Subcutaneous abdominal adipose tissue (tissue), 5 donors: ENCODE measurements around the gene IFI6.
"Not testable (repeated sequence)": the region's sequence is repeated elsewhere in the genome, so short reads cannot be mapped to it uniquely, and the experiment has no call there.

Experiments
- H3K27ac ChIP-seq: one replicate; pipeline ENCODE4 v1.7.0; 2013; ENCODE audit warnings: low read depth, mild to moderate bottlenecking, inconsistent platforms, low read length, moderate library complexity
- H3K27me3 ChIP-seq, 5 donors: one replicate each; pipeline ENCODE4 v1.7.0; 2013; ENCODE audit warnings: low read length in 5 of 5, inconsistent platforms in 1 of 5; ENCODE audit not compliant: control insufficient read depth in 5 of 5, insufficient read depth in 4 of 5
- H3K36me3 ChIP-seq, 5 donors: one replicate each; pipeline ENCODE4 v1.7.0; 2013; ENCODE audit warnings: low read length in 5 of 5; ENCODE audit not compliant: control insufficient read depth in 5 of 5, insufficient read depth in 5 of 5
- H3K4me1 ChIP-seq, 5 donors: one replicate each; pipeline ENCODE4 v1.7.0; 2013; ENCODE audit warnings: low read length in 5 of 5, mild to moderate bottlenecking in 3 of 5, moderate library complexity in 1 of 5; ENCODE audit not compliant: control insufficient read depth in 5 of 5, insufficient read depth in 5 of 5
- H3K4me3 ChIP-seq, 5 donors: one replicate each; pipeline ENCODE4 v1.7.0; 2013; ENCODE audit warnings: low read length in 5 of 5, low read depth in 1 of 5
- H3K9ac ChIP-seq, 5 donors: one replicate each; pipeline ENCODE4 v1.7.0; 2013; ENCODE audit warnings: low read length in 5 of 5, mild to moderate bottlenecking in 4 of 5, moderate library complexity in 3 of 5
- H3K9me3 ChIP-seq, 5 donors: one replicate each; pipeline ENCODE4 v1.7.0; 2013; ENCODE audit warnings: low read length in 5 of 5; ENCODE audit not compliant: control insufficient read depth in 5 of 5
- donor health status: healthy.
- donor health status: healthy.
- donor health status: healthy.
- donor health status: healthy.
- donor health status: healthy.

IFI6 gene

DNA sequence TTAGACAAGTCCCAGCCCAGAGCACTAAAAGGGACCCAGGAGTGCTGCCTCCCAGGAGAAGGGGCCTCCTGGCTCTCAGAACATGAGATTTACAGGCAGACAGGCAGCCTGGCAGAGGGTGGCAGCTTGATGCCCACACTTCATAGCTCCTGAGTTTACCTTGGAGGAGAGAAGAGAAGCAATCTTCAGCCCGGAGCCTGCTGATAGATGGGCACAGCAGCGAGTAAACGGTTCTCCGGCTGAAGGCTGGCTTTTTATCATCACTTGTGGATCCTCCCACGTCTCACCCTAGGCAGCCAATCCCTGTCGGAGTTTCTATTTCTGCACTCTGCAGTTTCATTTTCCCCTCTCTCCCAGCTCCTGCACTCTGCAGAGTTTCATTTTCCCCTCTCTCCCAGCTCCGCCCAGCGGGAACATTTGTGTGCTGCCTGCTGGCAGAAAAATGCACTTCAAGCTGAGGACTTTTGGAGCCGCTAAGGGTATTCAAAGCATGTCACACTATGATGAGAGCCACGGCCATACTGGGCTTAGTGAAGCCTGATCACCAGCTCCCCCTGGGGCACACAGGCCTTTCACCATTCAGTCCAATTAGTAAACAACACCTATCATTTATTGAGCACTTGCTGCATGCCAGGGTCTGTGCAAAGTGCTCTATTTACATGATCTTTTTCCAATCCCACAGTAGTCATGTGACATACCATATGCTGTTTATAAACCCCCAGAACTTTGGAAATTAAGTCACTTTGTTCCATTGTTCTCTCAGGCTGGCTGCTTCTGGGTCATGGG, at the start of gene IFI6:
Gene IFI6 (minus strand): TSS at position 229 of the 786 bp plus-strand sequence. CDS start 2,878 bp downstream, outside the sequence.
- peaks cover 9 to 42% (median 31%) of the 10 kb centered on the region in 5 donors for H3K4me1 ChIP-seq
- H3K36me3 ChIP-seq = peaks cover 0 to 3% (median 0%) of the 10 kb centered on the region in 5 donors
- H3K27ac ChIP-seq = peak within 1 kb of the TSS; percentile 69
- H3K4me3 ChIP-seq = peak within 1 kb of the TSS; percentile 73 to 90 (median 78)
- H3K27me3 ChIP-seq = no peaks in the 10 kb centered on the region
- H3K9ac ChIP-seq = peak within 1 kb of the TSS in 4 of 5 donors; percentile 38 to 78 (median 66)
- no peaks in the 10 kb centered on the region for H3K9me3 ChIP-seq

DNA sequence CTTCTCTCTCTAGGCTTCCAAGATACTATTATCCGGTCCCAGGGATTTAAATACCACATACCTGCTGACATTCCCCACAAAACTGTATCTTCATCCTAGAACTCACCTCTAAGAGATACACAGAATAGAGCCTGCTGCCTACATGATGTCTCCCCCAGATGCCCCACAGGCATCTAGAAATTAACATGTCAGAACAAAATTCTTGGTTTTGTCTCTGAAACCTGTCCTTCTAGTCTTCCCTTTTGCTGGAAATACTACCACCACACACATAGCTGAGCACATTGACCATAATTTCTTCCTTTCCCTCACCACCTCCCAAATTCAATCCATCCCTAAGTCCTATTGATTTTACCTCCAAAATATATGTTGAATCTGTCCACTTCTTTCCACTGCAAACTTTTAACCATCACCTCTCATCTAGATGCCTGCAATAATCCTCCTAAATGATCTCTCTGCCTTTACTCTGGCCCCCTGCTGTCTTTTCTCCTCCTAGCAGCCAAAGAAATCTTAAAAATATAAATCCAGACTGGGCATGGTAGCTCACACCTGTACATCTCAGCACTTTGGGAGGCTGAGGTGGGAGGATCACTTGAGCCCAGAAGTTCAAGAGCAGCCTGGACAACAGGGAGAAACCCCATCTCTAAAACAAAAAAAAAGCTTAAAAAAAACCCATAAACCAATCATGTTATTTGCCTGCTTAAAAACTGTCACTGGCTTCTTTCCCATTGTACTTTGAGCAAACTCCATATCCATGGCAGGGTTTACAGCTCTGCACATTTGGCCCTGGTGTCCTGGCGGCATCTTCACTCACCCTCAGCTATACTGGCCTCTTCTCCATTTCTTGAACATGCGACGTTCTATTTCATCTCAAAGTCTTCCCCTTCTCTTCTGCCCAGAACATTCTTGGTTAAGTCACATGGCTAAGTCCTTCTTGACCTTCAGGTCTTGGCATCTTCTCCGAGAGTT, 47.6 kb upstream of the IFI6 start:
- H3K27ac ChIP-seq = no peak overlapping the region
- no peak overlapping the region for H3K9ac ChIP-seq
- no peak overlapping the region for H3K4me3 ChIP-seq

DNA sequence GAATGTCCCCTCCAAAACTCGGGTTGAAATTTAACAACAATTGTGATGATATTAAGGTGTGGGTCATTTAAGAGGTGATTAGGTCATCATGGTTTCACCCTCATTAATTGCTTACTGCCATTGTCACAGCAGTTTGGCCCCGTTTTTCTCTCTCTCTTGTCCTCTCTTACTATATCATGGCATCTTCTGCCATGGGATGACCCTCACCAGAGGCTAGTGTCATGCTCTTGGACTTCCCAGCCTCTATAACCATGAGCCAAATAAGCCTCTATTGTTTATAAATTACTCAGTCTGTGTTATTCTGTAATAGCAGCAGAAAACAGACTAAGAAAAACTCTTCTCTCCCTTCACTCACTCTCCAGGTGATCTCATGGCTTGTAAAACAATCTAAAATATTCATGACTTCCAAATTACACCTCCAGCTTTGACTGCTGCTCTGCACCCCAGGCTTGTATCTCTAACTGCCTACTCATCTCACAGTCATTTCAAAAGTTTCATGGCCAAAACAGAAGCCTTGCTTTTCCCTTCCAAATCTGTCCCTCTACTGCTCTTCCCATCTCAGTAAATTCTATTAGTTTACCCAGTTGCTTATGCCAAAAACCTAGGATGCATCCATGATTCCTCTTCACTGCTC, 44.4 kb upstream of the IFI6 start:
- no peak overlapping the region for H3K4me3 ChIP-seq
- peaks cover 0 to 8% (median 3%) of the 10 kb centered on the region in 5 donors for H3K9me3 ChIP-seq
- H3K27ac ChIP-seq = no peak overlapping the region
- H3K36me3 ChIP-seq = no peaks in the 10 kb centered on the region
- H3K4me1 ChIP-seq = peaks cover 0 to 8% (median 4%) of the 10 kb centered on the region in 5 donors
- no peak overlapping the region for H3K9ac ChIP-seq
- H3K27me3 ChIP-seq = no peaks in the 10 kb centered on the region

More for the DNA sequence above, 47.6 kb upstream of the IFI6 start:
- Histone ChIP-seq H3K4me1 (peaks cover 1 to 3% (median 2%) of the 10 kb centered on the region in 5 donors), H3K9me3 (peaks cover 0 to 8% (median 3%) of the 10 kb centered on the region in 5 donors), H3K27me3 (peaks cover 0 to 2% (median 0%) of the 10 kb centered on the region in 5 donors), H3K36me3 (no peaks in the 10 kb centered on the region)

DNA sequence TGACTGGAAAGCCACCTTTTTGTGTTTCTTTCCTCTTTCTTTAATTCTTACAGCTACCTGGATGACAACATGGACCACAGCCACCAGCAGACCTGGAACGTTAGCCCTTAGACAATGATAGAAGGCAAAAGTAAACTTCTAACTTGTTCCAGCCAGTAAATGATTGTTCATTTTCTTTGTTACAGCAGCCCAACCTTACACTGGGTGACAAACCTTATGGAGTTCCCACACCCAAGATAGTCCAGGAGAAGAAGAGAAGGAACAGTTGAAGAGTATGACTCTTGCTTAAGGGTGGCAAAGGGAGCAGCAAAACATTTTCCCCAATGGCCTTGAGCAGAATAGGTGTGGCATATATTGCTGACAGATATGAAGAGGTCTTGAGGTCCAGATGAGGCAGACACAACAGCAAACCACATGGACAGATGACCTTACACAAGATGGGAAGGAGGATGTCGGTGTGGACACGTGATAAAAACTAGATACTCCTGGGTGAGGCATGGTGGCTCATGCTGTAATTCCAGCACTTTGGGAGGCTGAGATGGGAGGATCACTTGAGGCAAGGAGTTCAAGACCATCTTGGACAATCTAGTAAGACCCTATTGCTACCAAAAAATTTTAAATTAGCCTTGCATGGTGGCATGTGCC, 42.0 kb upstream of the IFI6 start:
- Histone ChIP-seq H3K4me1 (peaks cover 0 to 6% (median 4%) of the 10 kb centered on the region in 5 donors), H3K36me3 (no peaks in the 10 kb centered on the region), H3K27ac (no peak overlapping the region), H3K9ac (no peak overlapping the region), H3K4me3 (no peak overlapping the region), H3K9me3 (peaks cover 0 to 8% (median 3%) of the 10 kb centered on the region in 5 donors), H3K27me3 (no peaks in the 10 kb centered on the region)

DNA sequence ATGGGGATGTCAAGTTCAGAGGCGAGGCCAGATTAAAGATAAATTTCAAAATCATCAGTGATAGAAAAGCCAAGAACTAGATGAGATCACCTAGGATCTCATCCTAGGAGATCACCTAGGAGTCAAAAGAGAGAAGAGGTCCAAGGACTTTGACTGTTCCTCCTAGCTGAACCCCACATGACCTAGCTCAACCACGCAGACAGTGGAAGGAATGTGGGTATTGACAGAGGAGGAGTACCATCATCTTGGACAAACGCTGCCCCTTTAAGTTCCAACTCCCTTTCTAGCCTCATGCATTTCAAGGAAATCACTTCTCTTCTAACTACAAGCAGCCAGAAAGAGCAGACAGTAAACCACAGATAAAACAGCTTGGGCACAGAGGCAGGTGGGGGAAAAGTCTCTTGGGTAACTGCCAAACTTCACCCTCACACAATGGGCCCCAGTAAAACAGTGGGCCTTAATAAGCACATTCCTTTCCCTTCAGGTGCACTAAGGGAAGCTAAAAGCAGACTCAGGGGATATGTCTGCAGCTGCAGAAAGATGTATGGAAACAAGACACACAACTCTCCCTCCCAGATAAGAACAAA, 41.2 kb upstream of the IFI6 start:
- no peak overlapping the region for H3K27ac ChIP-seq

GRCh38 chr1:27710574-27710973, 38.6 kb upstream of the IFI6 start:
- Histone ChIP-seq H3K27me3 (no peaks in the 10 kb centered on the region), H3K4me1 (peaks cover 0 to 6% (median 4%) of the 10 kb centered on the region in 5 donors), H3K27ac (no peak overlapping the region), H3K4me3 (no peak overlapping the region), H3K9me3 (no peaks in the 10 kb centered on the region), H3K36me3 (no peaks in the 10 kb centered on the region), H3K9ac (no peak overlapping the region)

More for the DNA sequence above, 41.2 kb upstream of the IFI6 start:
- Histone ChIP-seq H3K4me3 (no peak overlapping the region), H3K36me3 (no peaks in the 10 kb centered on the region), H3K27me3 (no peaks in the 10 kb centered on the region), H3K9me3 (peaks cover 0 to 8% (median 3%) of the 10 kb centered on the region in 5 donors), H3K4me1 (peaks cover 0 to 6% (median 4%) of the 10 kb centered on the region in 5 donors), H3K9ac (no peak overlapping the region)

- no peak overlapping the region for H3K27ac ChIP-seq
- H3K9ac ChIP-seq = no peak overlapping the region
- no peaks in the 10 kb centered on the region for H3K4me1 ChIP-seq
- no peaks in the 10 kb centered on the region for H3K36me3 ChIP-seq
- peaks cover 0 to 6% (median 0%) of the 10 kb centered on the region in 5 donors for H3K9me3 ChIP-seq
- H3K4me3 ChIP-seq = no peak overlapping the region
- no peaks in the 10 kb centered on the region for H3K27me3 ChIP-seq
Measured at GRCh38 chr1:27705545-27705944, 33.6 kb upstream of the IFI6 start.

- no peak overlapping the region for H3K4me3 ChIP-seq
- no peaks in the 10 kb centered on the region for H3K27me3 ChIP-seq
- H3K36me3 ChIP-seq = no peaks in the 10 kb centered on the region
- no peaks in the 10 kb centered on the region for H3K4me1 ChIP-seq
- H3K9ac ChIP-seq = no peak overlapping the region
- H3K9me3 ChIP-seq = peaks cover 0 to 6% (median 0%) of the 10 kb centered on the region in 5 donors
- no peak overlapping the region for H3K27ac ChIP-seq
Measured at GRCh38 chr1:27704958-27705357, 33.0 kb upstream of the IFI6 start.

GRCh38 chr1:27696835-27697234, 24.8 kb upstream of the IFI6 start:
- not testable (repeated sequence) for H3K9me3 ChIP-seq, H3K4me1 ChIP-seq, H3K4me3 ChIP-seq, H3K9ac ChIP-seq, H3K27ac ChIP-seq, H3K27me3 ChIP-seq, H3K36me3 ChIP-seq
